C4-2B (cell line): Measurements from ENCODE around the gene ANKRD18B.

Experiments used
- ZFX ChIP-seq: fragments of 450-650 bp; IDR thresholded peaks from 2 replicates; pipeline ENCODE4 v1.6.1; 2017
- TF ChIP-seq, protein P1 (sequence below): fragments of 450-650 bp; conservative IDR thresholded peaks from 2 replicates; pipeline ENCODE4 v1.5.1; 2017; ENCODE audit warnings: mild to moderate bottlenecking

DNA sequence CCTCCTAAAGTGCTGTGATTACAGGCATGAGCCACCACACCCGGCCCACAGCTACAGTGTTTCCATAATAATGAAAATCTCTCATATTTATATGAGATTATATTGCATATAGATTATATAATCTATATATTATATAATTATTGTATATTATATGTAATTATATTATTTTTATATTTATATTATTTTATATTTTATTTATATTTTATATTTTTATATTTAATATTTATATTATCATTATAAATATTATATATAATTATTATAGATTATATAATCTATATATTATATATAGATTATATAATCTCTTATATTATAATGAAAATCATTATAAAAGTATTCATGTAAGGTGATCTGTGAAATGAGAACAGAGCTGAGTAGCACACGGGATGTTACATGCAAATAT is 11.5 kb downstream of the ANKRD18B start:
- TF ChIP-seq, protein P1, sequence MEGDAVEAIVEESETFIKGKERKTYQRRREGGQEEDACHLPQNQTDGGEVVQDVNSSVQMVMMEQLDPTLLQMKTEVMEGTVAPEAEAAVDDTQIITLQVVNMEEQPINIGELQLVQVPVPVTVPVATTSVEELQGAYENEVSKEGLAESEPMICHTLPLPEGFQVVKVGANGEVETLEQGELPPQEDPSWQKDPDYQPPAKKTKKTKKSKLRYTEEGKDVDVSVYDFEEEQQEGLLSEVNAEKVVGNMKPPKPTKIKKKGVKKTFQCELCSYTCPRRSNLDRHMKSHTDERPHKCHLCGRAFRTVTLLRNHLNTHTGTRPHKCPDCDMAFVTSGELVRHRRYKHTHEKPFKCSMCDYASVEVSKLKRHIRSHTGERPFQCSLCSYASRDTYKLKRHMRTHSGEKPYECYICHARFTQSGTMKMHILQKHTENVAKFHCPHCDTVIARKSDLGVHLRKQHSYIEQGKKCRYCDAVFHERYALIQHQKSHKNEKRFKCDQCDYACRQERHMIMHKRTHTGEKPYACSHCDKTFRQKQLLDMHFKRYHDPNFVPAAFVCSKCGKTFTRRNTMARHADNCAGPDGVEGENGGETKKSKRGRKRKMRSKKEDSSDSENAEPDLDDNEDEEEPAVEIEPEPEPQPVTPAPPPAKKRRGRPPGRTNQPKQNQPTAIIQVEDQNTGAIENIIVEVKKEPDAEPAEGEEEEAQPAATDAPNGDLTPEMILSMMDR = no peak
- TF ChIP-seq ZFX = no peak
